HepG2 (cell line): ENCODE data around the gene SIRT6. TPM values are rescaled to one million over a fixed set of nuclear protein-coding genes. Genes with fewer than 3 reads are reported as not detected.

ENCODE experiments used
- EZH2 ChIP-seq: conservative IDR thresholded peaks from 2 replicates; pipeline ENCODE4 v1.6.1; 2012; ENCODE audit warnings: mild to moderate bottlenecking, low read depth, low read length, moderate library complexity
- GTF2F1 ChIP-seq: fragments of 150-350 bp; IDR thresholded peaks from 2 replicates; pipeline ENCODE4 v1.6.1; 2014; ENCODE audit warnings: low read length
- SRSF9 ChIP-seq: fragments of 200-400 bp; formaldehyde crosslinking; IDR thresholded peaks from 2 replicates; pipeline ENCODE4 v1.6.1; 2018; ENCODE audit warnings: borderline replicate concordance, mild to moderate bottlenecking, low read depth, low read length; ENCODE audit not compliant: insufficient read depth, poor library complexity, severe bottlenecking
- STAG1 ChIP-seq: sonication (generic); formaldehyde crosslinking; IDR thresholded peaks from 2 replicates; pipeline ENCODE4 v1.4.0; 2020; ENCODE audit warnings: missing genetic modification reagents
- ZBTB20 ChIP-seq: sonication (generic); formaldehyde crosslinking; IDR thresholded peaks from 2 replicates; pipeline ENCODE4 v1.8.1; 2023; ENCODE audit warnings: missing genetic modification reagents, low read depth, mild to moderate bottlenecking, borderline replicate concordance
- ZMAT3 ChIP-seq: sonication (generic); formaldehyde crosslinking; conservative IDR thresholded peaks from 2 replicates; pipeline ENCODE4 v1.7.0; 2021; ENCODE audit warnings: missing genetic modification reagents
- ZNF10 ChIP-seq: sonication (generic); formaldehyde crosslinking; IDR thresholded peaks from 2 replicates; pipeline ENCODE4 v1.4.0; 2020; ENCODE audit warnings: mild to moderate bottlenecking, low read depth, missing genetic modification reagents, borderline replicate concordance
- ZNF101 ChIP-seq: sonication (generic); formaldehyde crosslinking; IDR thresholded peaks from 2 replicates; pipeline ENCODE4 v1.4.0; 2020; ENCODE audit warnings: mild to moderate bottlenecking, low read depth, missing genetic modification reagents, borderline replicate concordance
- ZNF503 ChIP-seq: sonication (generic); formaldehyde crosslinking; IDR thresholded peaks from 2 replicates; pipeline ENCODE4 v1.4.0; 2020; ENCODE audit warnings: missing genetic modification reagents
- ZNF687 ChIP-seq: sonication (generic); formaldehyde crosslinking; IDR thresholded peaks from 2 replicates; pipeline ENCODE4 v1.5.1; 2020; ENCODE audit warnings: mild to moderate bottlenecking, missing genetic modification reagents, moderate library complexity
- ZNF841 ChIP-seq: sonication (generic); formaldehyde crosslinking; IDR thresholded peaks from 2 replicates; pipeline ENCODE4 v1.8.1; 2023; ENCODE audit warnings: missing genetic modification reagents, borderline replicate concordance
- ZZZ3 ChIP-seq: sonication (generic); formaldehyde crosslinking; IDR thresholded peaks from 2 replicates; pipeline ENCODE4 v1.4.0; 2020; ENCODE audit warnings: missing genetic modification reagents, mild to moderate bottlenecking, borderline replicate concordance
- polyA plus RNA-seq, 8 experiments: library from polyadenylated mRNA; depleted of rRNA in 3 of 8; stranded (reverse) in 7 of 8; unstranded in 1 of 8; fragments of >200 nt; fragmentation: Illumina TruSeq in 4 of 8; extraction: Trizol in 4 of 8; gene quantifications; 2 replicates each; pipeline versions ENCODE4 v1.2.1 to v1.2.3, GENCODE V29; 2011 to 2016; ENCODE audit warnings: low read depth in 4 of 8, missing spikeins in 1 of 8, mixed read lengths in 1 of 8; ENCODE audit not compliant: insufficient read depth in 1 of 8
- total RNA-seq, 5 experiments: library from RNA; depleted of rRNA; stranded (reverse); fragments of >200 nt; fragmentation: Illumina TruSeq; extraction: Trizol; gene quantifications; 2 replicates each; pipeline ENCODE4 v1.2.3, GENCODE V29; 2016; ENCODE audit warnings: low read depth in 1 of 5
- TF ChIP-seq, protein P1 (sequence below): sonication (generic); formaldehyde crosslinking; IDR thresholded peaks from 2 replicates; pipeline ENCODE4 v1.9.0; 2021; ENCODE audit warnings: missing genetic modification reagents, borderline replicate concordance
- TF ChIP-seq, protein P2 (sequence below): sonication (generic); formaldehyde crosslinking; IDR thresholded peaks from 2 replicates; pipeline ENCODE4 v1.4.0; 2020; ENCODE audit warnings: low read depth, missing genetic modification reagents

Gene SIRT6
- total and polyA plus RNA-seq, 2 of the 13 experiments (the other 11 are each of a cell fraction or from before 2014, with no cell fraction given): 11.0 to 18.4 TPM

GRCh38 chr19:4186087-4186993 is 4.0 kb upstream of the SIRT6 start (continued):
- TF ChIP-seq ZMAT3 (CRISPR knock-in tag): no peak
- TF ChIP-seq STAG1 (CRISPR knock-in tag): peak; percentile 53
- TF ChIP-seq ZZZ3 (CRISPR knock-in tag): no peak
- TF ChIP-seq ZNF101: no peak
- TF ChIP-seq SRSF9: no peak
- TF ChIP-seq ZNF10: no peak
- TF ChIP-seq ZNF841 (CRISPR knock-in tag): no peak
- TF ChIP-seq ZNF687 (CRISPR knock-in tag): 0 out of 2 replicates have a peak, but pooled peaks have one; percentile 39
- no peak for TF ChIP-seq ZBTB20 (CRISPR knock-in tag)
- TF ChIP-seq ZNF503: no peak
- TF ChIP-seq GTF2F1: no peak
- TF ChIP-seq, protein P1, sequence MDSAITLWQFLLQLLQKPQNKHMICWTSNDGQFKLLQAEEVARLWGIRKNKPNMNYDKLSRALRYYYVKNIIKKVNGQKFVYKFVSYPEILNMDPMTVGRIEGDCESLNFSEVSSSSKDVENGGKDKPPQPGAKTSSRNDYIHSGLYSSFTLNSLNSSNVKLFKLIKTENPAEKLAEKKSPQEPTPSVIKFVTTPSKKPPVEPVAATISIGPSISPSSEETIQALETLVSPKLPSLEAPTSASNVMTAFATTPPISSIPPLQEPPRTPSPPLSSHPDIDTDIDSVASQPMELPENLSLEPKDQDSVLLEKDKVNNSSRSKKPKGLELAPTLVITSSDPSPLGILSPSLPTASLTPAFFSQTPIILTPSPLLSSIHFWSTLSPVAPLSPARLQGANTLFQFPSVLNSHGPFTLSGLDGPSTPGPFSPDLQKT: no peak
- TF ChIP-seq EZH2: no peak
- TF ChIP-seq, protein P2, sequence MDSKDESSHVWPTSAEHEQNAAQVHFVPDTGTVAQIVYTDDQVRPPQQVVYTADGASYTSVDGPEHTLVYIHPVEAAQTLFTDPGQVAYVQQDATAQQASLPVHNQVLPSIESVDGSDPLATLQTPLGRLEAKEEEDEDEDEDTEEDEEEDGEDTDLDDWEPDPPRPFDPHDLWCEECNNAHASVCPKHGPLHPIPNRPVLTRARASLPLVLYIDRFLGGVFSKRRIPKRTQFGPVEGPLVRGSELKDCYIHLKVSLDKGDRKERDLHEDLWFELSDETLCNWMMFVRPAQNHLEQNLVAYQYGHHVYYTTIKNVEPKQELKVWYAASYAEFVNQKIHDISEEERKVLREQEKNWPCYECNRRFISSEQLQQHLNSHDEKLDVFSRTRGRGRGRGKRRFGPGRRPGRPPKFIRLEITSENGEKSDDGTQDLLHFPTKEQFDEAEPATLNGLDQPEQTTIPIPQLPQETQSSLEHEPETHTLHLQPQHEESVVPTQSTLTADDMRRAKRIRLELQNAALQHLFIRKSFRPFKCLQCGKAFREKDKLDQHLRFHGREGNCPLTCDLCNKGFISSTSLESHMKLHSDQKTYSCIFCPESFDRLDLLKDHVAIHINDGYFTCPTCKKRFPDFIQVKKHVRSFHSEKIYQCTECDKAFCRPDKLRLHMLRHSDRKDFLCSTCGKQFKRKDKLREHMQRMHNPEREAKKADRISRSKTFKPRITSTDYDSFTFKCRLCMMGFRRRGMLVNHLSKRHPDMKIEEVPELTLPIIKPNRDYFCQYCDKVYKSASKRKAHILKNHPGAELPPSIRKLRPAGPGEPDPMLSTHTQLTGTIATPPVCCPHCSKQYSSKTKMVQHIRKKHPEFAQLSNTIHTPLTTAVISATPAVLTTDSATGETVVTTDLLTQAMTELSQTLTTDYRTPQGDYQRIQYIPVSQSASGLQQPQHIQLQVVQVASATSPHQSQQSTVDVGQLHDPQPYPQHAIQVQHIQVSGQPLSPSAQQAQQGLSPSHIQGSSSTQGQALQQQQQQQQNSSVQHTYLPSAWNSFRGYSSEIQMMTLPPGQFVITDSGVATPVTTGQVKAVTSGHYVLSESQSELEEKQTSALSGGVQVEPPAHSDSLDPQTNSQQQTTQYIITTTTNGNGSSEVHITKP (CRISPR knock-in tag): no peak
